HG03460 (cell line): ENCODE data around the gene ELMO1.

Experiments
- ATAC-seq: cut with Tn5 transposase; IDR thresholded peaks from one replicate; pipeline ENCODE4 v1.9.1; 2021; ENCODE audit not compliant: unreplicated experiment

The ELMO1 gene

GRCh38 chr7:36966636-36967035 is 482.0 kb downstream of the ELMO1 start:
- ATAC-seq: no peak

GRCh38 chr7:36966039-36966438 is 482.6 kb downstream of the ELMO1 start:
- ATAC-seq: no peak

GRCh38 chr7:36965625-36966024 is 483.0 kb downstream of the ELMO1 start:
- ATAC-seq: no peak

GRCh38 chr7:36964297-36964696 is 484.4 kb downstream of the ELMO1 start:
- ATAC-seq: no peak

GRCh38 chr7:36962367-36962766 is 486.3 kb downstream of the ELMO1 start:
- ATAC-seq: no peak

- no peak for ATAC-seq
Observed at GRCh38 chr7:36961693-36962092, 487.0 kb downstream of the ELMO1 start.

- no peak for ATAC-seq
Observed at GRCh38 chr7:36961097-36961496, 487.6 kb downstream of the ELMO1 start.

GRCh38 chr7:36960105-36960504 is 488.6 kb downstream of the ELMO1 start:
- ATAC-seq: no peak

- no peak for ATAC-seq
Observed at GRCh38 chr7:36958111-36958733, 490.4 kb downstream of the ELMO1 start.

- no peak for ATAC-seq
Observed at GRCh38 chr7:36957620-36958019, 491.0 kb downstream of the ELMO1 start.

GRCh38 chr7:36956814-36957213 is 491.9 kb downstream of the ELMO1 start:
- ATAC-seq: no peak

- ATAC-seq: no peak
Observed at GRCh38 chr7:36955456-36956129, 493.1 kb downstream of the ELMO1 start.

GRCh38 chr7:36951257-36951697 is 497.4 kb downstream of the ELMO1 start:
- ATAC-seq: peak; percentile 94

- no peak for ATAC-seq
Observed at GRCh38 chr7:36949711-36950600, 498.7 kb downstream of the ELMO1 start.

- no peak for ATAC-seq
Observed at GRCh38 chr7:36946401-36946739, 502.3 kb downstream of the ELMO1 start.

- no peak for ATAC-seq
Observed at GRCh38 chr7:36945612-36946400, 502.9 kb downstream of the ELMO1 start.

- ATAC-seq: no peak
Observed at GRCh38 chr7:36944838-36945237, 503.8 kb downstream of the ELMO1 start.

GRCh38 chr7:36943591-36944435 is 504.9 kb downstream of the ELMO1 start:
- peak; percentile 64 for ATAC-seq

GRCh38 chr7:36942955-36943354 is 505.7 kb downstream of the ELMO1 start:
- peak; percentile 8 for ATAC-seq

GRCh38 chr7:36942541-36942940 is 506.1 kb downstream of the ELMO1 start:
- no peak for ATAC-seq
